ENCODE results near the gene PKP3.
"Not testable (repeated sequence)": the region's sequence is repeated elsewhere in the genome, so short reads cannot be mapped to it uniquely, and the experiment has no call there.

PKP3 gene

GRCh38 chr11:379205-380094 is 14.6 kb upstream of the PKP3 start:
- DNase-seq, result no peak

GRCh38 chr11:380095-380480 is 13.9 kb upstream of the PKP3 start:
- no peak for DNase-seq

GRCh38 chr11:380491-380890 is 13.5 kb upstream of the PKP3 start:
- no peak for DNase-seq

- DNase-seq, result no peak
Measured at GRCh38 chr11:380996-381395, 13.0 kb upstream of the PKP3 start.

- no peak for DNase-seq
Measured at GRCh38 chr11:381501-382072, 12.4 kb upstream of the PKP3 start.

GRCh38 chr11:382081-382629 is 11.9 kb upstream of the PKP3 start:
- DNase-seq, result no peak

GRCh38 chr11:383431-383830 is 10.6 kb upstream of the PKP3 start:
- DNase-seq, result no peak

GRCh38 chr11:384511-384910 is 9.5 kb upstream of the PKP3 start:
- DNase-seq, result no peak

- no peak for DNase-seq
Measured at GRCh38 chr11:385594-386351, 8.2 kb upstream of the PKP3 start.

GRCh38 chr11:386483-386882 is 7.5 kb upstream of the PKP3 start:
- no peak for DNase-seq

GRCh38 chr11:387193-387793 is 6.7 kb upstream of the PKP3 start:
- no peak for DNase-seq

GRCh38 chr11:389369-389768 is 4.6 kb upstream of the PKP3 start:
- not testable (repeated sequence) for DNase-seq

GRCh38 chr11:390175-390574 is 3.8 kb upstream of the PKP3 start:
- no peak for DNase-seq

- DNase-seq, result no peak
Measured at GRCh38 chr11:391117-392017, 2.6 kb upstream of the PKP3 start.

GRCh38 chr11:392102-392777 is 1.8 kb upstream of the PKP3 start:
- DNase-seq, result no peak

- no peak for DNase-seq
Measured at GRCh38 chr11:393219-394033, 583 bp upstream of the PKP3 start.

GRCh38 chr11:394858-395655 is 1.0 kb downstream of the PKP3 start:
- no peak for DNase-seq

GRCh38 chr11:395866-396265 is 1.9 kb downstream of the PKP3 start:
- no peak for DNase-seq

GRCh38 chr11:396511-396947 is 2.5 kb downstream of the PKP3 start:
- no peak for DNase-seq

All from right forelimb (tissue), 1 donor.